ENCODE results near the gene HYLS1.

HYLS1 gene

GRCh38 chr11:125918140-125918840, 30.8 kb downstream of the HYLS1 start:
- Mint-ChIP-seq H3K27ac (no peak overlapping the region), H3K9me3 (no peaks in the 10 kb centered on the region), H3K4me3 (no peak overlapping the region), H3K4me1 (ENCODE audit: low read depth) (no peaks in the 10 kb centered on the region), H3K36me3 (ENCODE audit: low read depth) (no peaks in the 10 kb centered on the region), H3K27me3 (peaks cover 5% of the 10 kb centered on the region)
- intact Hi-C loops (cut with micrococcal nuclease), result no loop called here

GRCh38 chr11:125921042-125921441, 33.6 kb downstream of the HYLS1 start:
- no peaks in the 10 kb centered on the region for H3K36me3 Mint-ChIP-seq (ENCODE audit: low read depth)
- no peak overlapping the region for H3K27ac Mint-ChIP-seq
- peaks cover 4% of the 10 kb centered on the region for H3K27me3 Mint-ChIP-seq
- H3K4me3 Mint-ChIP-seq, result no peak overlapping the region
- H3K9me3 Mint-ChIP-seq, result no peaks in the 10 kb centered on the region
- intact Hi-C loops (cut with micrococcal nuclease), result no loop called here
- no peaks in the 10 kb centered on the region for H3K4me1 Mint-ChIP-seq (ENCODE audit: low read depth)

DNA sequence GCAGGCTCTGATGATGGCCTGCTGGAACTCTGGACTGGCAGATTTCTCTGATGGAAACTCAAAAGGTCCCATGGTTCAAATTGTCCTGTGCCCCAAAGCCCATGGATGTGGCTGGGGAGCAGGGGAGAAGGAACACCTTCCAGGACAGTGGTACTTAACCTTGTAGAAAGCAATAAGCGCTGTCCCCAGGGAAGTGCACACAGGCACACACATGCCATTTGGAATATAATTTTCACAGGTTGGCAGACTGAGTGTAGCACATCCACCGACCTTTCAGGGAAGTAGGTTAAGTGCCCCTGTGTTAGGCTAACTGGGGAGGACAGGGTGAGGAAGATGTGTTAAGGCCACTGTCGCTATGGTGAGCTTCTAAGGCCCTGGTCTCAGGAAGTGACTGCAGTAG, 34.7 kb downstream of the HYLS1 start:
- peaks cover 6% of the 10 kb centered on the region for H3K27me3 Mint-ChIP-seq
- no peak overlapping the region for H3K4me3 Mint-ChIP-seq
- intact Hi-C loops (cut with micrococcal nuclease), result no loop called here
- no peak overlapping the region for H3K27ac Mint-ChIP-seq
- H3K4me1 Mint-ChIP-seq (ENCODE audit: low read depth), result no peaks in the 10 kb centered on the region
- H3K36me3 Mint-ChIP-seq (ENCODE audit: low read depth), result no peaks in the 10 kb centered on the region
- no peaks in the 10 kb centered on the region for H3K9me3 Mint-ChIP-seq

- Mint-ChIP-seq H3K27me3 (peaks cover 6% of the 10 kb centered on the region), H3K36me3 (ENCODE audit: low read depth) (no peaks in the 10 kb centered on the region), H3K27ac (no peak overlapping the region), H3K4me3 (no peak overlapping the region), H3K4me1 (ENCODE audit: low read depth) (no peaks in the 10 kb centered on the region), H3K9me3 (no peaks in the 10 kb centered on the region)
- intact Hi-C loops (cut with micrococcal nuclease), result loop anchor here (1.0 kb wide), 1 partner anchor 271 kb away; no protein-coding TSS in a partner anchor
These were observed 35.6 kb downstream of the HYLS1 start for GRCh38 chr11:125923012-125923579.

- Mint-ChIP-seq H3K4me1 (ENCODE audit: low read depth) (no peaks in the 10 kb centered on the region), H3K4me3 (no peak overlapping the region)
- intact Hi-C loops (cut with micrococcal nuclease), result loop anchor here (1.0 kb wide), 1 partner anchor 271 kb away; no protein-coding TSS in a partner anchor
These were observed 36.2 kb downstream of the HYLS1 start for GRCh38 chr11:125923633-125924032.

GRCh38 chr11:125924384-125925007, 37.0 kb downstream of the HYLS1 start:
- Mint-ChIP-seq H3K9me3 (no peaks in the 10 kb centered on the region), H3K4me1 (ENCODE audit: low read depth) (peaks cover 2% of the 10 kb centered on the region), H3K27me3 (peaks cover 6% of the 10 kb centered on the region)

More at GRCh38 chr11:125923633-125924032, 36.2 kb downstream of the HYLS1 start:
- H3K27me3 Mint-ChIP-seq, result peaks cover 6% of the 10 kb centered on the region
- H3K27ac Mint-ChIP-seq, result no peak overlapping the region
- no peaks in the 10 kb centered on the region for H3K9me3 Mint-ChIP-seq
- H3K36me3 Mint-ChIP-seq (ENCODE audit: low read depth), result no peaks in the 10 kb centered on the region

GRCh38 chr11:125925247-125925740, 37.8 kb downstream of the HYLS1 start:
- intact Hi-C loops (cut with micrococcal nuclease), result no loop called here
- no peak overlapping the region for H3K4me3 Mint-ChIP-seq
- peaks cover 6% of the 10 kb centered on the region for H3K27me3 Mint-ChIP-seq
- no peaks in the 10 kb centered on the region for H3K36me3 Mint-ChIP-seq (ENCODE audit: low read depth)
- no peaks in the 10 kb centered on the region for H3K9me3 Mint-ChIP-seq
- H3K4me1 Mint-ChIP-seq (ENCODE audit: low read depth), result peaks cover 10% of the 10 kb centered on the region
- H3K27ac Mint-ChIP-seq, result no peak overlapping the region

More at GRCh38 chr11:125924384-125925007, 37.0 kb downstream of the HYLS1 start:
- intact Hi-C loops (cut with micrococcal nuclease), result no loop called here
- no peaks in the 10 kb centered on the region for H3K36me3 Mint-ChIP-seq (ENCODE audit: low read depth)
- H3K27ac Mint-ChIP-seq, result no peak overlapping the region
- H3K4me3 Mint-ChIP-seq, result no peak overlapping the region

GRCh38 chr11:125925804-125926203, 38.3 kb downstream of the HYLS1 start:
- Mint-ChIP-seq H3K4me3 (no peak overlapping the region), H3K9me3 (no peaks in the 10 kb centered on the region), H3K27me3 (peaks cover 6% of the 10 kb centered on the region), H3K36me3 (ENCODE audit: low read depth) (no peaks in the 10 kb centered on the region), H3K27ac (no peak overlapping the region), H3K4me1 (ENCODE audit: low read depth) (peaks cover 10% of the 10 kb centered on the region)
- intact Hi-C loops (cut with micrococcal nuclease), result no loop called here

DNA sequence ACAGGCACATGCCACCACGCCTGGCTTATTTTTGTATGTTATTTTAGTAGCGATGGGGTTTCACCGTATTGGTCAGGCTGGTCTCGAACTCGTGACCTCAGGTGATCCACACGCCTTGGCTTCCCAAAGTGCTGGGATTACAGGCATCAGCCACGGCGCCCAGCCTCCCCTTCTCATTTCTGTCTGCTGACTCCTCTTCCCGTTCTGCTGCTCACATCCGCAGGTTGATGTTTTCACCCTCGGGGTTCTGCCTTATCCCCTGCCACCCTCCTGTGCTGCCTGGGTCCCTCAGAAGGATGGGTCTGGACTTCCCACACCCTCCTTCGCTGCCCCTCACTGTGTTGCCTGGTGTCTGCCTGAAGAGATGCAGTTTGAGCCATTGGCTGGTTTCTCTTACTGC, 39.2 kb downstream of the HYLS1 start:
- Mint-ChIP-seq H3K27ac (no peak overlapping the region), H3K27me3 (peaks cover 6% of the 10 kb centered on the region), H3K36me3 (ENCODE audit: low read depth) (no peaks in the 10 kb centered on the region), H3K9me3 (no peaks in the 10 kb centered on the region), H3K4me1 (ENCODE audit: low read depth) (peaks cover 10% of the 10 kb centered on the region), H3K4me3 (no peak overlapping the region)
- intact Hi-C loops (cut with micrococcal nuclease), result no loop called here

DNA sequence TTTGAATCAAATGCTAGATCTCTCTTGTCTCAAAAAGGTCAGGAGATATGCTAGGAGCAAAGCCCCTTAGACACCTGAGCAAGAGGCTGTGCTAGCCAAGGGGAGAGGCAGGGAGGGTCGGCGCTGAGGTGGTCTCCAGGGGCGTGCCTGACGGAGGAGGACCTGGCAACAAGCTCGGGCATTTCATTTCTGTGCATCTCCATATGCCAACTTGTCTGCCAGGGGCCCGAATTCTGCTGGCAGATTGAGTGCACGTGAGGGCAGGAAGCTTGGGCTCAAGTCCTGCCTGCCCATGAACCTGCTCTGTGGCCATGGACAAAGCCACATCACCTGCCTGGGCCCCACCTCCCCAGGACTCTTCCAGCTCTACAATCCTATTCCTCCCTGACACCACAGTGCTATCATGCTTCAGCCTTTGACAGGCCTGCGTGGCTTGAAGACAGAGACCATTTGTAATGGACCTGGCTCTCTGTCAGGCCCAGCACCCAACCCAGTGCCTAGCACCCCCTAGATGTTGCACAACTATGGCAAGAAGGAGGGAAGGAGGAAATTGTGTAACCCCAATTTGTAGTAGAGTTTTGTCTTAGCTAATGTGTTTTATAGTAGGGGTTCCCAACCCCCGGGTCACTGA, 42.1 kb downstream of the HYLS1 start:
- Mint-ChIP-seq H3K9me3 (no peaks in the 10 kb centered on the region), H3K4me3 (no peak overlapping the region), H3K36me3 (ENCODE audit: low read depth) (no peaks in the 10 kb centered on the region), H3K4me1 (ENCODE audit: low read depth) (peaks cover 10% of the 10 kb centered on the region), H3K27me3 (peaks cover 6% of the 10 kb centered on the region), H3K27ac (no peak overlapping the region)
- intact Hi-C loops (cut with micrococcal nuclease), result no loop called here

DNA sequence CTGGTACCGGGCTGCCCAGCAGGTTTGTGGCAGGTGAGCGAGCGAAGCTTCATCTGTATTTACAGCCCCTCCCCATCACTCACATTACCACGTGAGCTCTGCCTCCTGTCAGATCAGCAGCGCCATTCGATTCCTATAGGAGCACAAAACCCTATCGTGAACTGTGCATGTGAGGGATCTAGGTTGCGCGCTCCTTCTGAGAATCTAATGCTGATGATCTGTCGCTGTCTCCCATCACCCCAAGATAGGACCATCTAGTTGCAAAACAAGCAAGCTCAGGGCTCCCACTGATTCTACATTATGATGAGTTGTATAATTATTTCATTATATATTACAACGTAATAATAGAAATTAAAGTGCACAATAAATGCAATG, 42.6 kb downstream of the HYLS1 start:
- no peaks in the 10 kb centered on the region for H3K36me3 Mint-ChIP-seq (ENCODE audit: low read depth)
- H3K4me3 Mint-ChIP-seq, result no peak overlapping the region
- H3K9me3 Mint-ChIP-seq, result no peaks in the 10 kb centered on the region
- H3K4me1 Mint-ChIP-seq (ENCODE audit: low read depth), result peaks cover 10% of the 10 kb centered on the region
- intact Hi-C loops (cut with micrococcal nuclease), result no loop called here
- H3K27ac Mint-ChIP-seq, result no peak overlapping the region
- H3K27me3 Mint-ChIP-seq, result peaks cover 5% of the 10 kb centered on the region

DNA sequence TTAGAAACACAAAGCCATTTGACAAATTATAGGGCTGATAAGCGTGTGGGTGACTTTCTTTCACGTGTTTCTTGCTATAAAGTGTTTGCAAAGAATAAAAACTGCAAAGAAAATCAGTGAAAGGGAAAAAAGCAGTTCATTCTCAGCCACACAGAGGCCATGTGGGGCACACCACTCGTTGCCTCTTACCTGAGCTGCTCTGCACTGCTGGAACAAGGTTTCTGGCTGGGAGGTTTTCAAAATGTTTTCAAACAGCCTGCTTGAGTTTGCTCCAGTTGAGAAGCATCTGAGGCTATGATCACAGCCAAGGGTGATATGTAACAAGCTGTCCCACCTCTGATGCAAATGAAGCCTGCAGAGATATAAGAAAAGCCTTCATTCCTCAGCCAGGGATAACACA, 43.6 kb downstream of the HYLS1 start:
- Mint-ChIP-seq H3K4me3 (no peak overlapping the region), H3K36me3 (ENCODE audit: low read depth) (no peaks in the 10 kb centered on the region), H3K4me1 (ENCODE audit: low read depth) (peaks cover 10% of the 10 kb centered on the region), H3K27ac (no peak overlapping the region), H3K9me3 (no peaks in the 10 kb centered on the region), H3K27me3 (peaks cover 3% of the 10 kb centered on the region)
- intact Hi-C loops (cut with micrococcal nuclease), result no loop called here

DNA sequence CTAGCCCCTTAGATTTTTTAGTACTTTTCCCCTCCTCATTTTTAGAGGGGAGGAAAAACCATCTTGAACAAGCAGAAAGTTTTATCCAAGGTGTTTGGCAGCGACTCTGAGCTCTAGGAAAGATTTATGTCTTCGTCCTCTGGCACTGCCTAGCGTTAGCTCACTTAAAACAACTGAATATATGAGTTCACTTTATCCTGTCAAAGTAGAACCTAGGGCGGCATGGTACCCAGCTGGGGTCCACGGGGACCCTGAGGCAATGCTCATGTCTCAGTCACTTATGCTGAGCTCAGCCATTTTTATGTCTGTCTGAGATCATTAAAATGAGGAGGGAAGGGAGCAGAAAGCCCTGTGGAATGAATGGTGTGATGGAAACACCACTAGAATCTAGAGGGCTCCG, 44.2 kb downstream of the HYLS1 start:
- H3K4me3 Mint-ChIP-seq, result no peak overlapping the region
- H3K36me3 Mint-ChIP-seq (ENCODE audit: low read depth), result no peaks in the 10 kb centered on the region
- no peaks in the 10 kb centered on the region for H3K9me3 Mint-ChIP-seq
- intact Hi-C loops (cut with micrococcal nuclease), result no loop called here
- no peak overlapping the region for H3K27ac Mint-ChIP-seq
- H3K4me1 Mint-ChIP-seq (ENCODE audit: low read depth), result peaks cover 10% of the 10 kb centered on the region
- peaks cover 3% of the 10 kb centered on the region for H3K27me3 Mint-ChIP-seq

DNA sequence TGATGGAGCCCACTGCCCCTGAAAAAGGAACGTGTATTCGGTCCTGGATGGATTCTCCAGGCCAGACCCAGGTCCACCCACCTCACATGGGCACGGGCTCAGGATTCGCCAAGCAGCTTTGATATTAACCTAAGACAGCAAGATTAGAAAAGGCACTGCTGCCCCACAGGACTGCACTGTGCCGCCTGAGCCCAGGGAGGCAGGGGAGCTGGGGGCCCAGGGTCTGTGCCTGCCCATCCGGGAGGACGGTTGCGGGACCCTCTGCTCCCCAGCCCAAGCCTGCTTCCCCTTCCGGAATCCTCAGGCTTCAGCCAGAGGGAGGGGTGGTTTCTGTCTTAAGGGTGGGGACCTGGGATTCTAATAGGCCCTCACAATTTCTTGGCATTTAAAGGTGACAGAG, 44.8 kb downstream of the HYLS1 start:
- Mint-ChIP-seq H3K36me3 (ENCODE audit: low read depth) (no peaks in the 10 kb centered on the region), H3K4me1 (ENCODE audit: low read depth) (peaks cover 10% of the 10 kb centered on the region), H3K9me3 (no peaks in the 10 kb centered on the region), H3K4me3 (no peak overlapping the region), H3K27ac (no peak overlapping the region), H3K27me3 (no peaks in the 10 kb centered on the region)
- intact Hi-C loops (cut with micrococcal nuclease), result no loop called here

All from dendritic cell treated with granulocyte-macrophage colony-stimulating factor and Interleukin-4, amounts not matched to agents 40 ng/mL and 50 ng/mL, for 4 days (primary cell).